H1 (cell line): Measurements from ENCODE around the gene WNT11. TPM values are rescaled to one million over a fixed set of nuclear protein-coding genes. Genes with fewer than 3 reads are reported as not detected.

Source experiments
- CTCF ChIA-PET: fragments of 300-600 bp; sonication (Branson Sonifier 250); formaldehyde crosslinking; loops from one replicate; lab custom pipeline; 2021; ENCODE audit not compliant: partially characterized antibody; lab: Charles Lee
- POLR2A ChIA-PET: fragments of 300-600 bp; sonication (Branson Sonifier 250); formaldehyde crosslinking; loops from one replicate; lab custom pipeline; 2021; ENCODE audit warnings: inconsistent platforms; ENCODE audit not compliant: partially characterized antibody; lab: Charles Lee
- DNase-seq, 2 experiments: peaks; one replicate each; pipeline versions ENCODE4 v3.0.0 to v3.0.0-alpha.2; 2010 to 2022; ENCODE audit warnings: low spot score in 2 of 2, low read depth in 1 of 2, mixed read lengths in 1 of 2
- FAIRE-seq: peaks from 2 replicates; lab custom pipeline; 2011; peaks lifted over from hg19 to GRCh38; lab: Jason Lieb, UNC
- H2AFZ ChIP-seq: 2 replicates; pipeline ENCODE4 v1.8.1; 2012; ENCODE audit warnings: low read length, inconsistent platforms
- H2AK5ac ChIP-seq: 2 replicates; pipeline ENCODE4 v1.6.1; 2013; ENCODE audit warnings: low read depth, low read length
- H2BK120ac ChIP-seq: replicated peaks from 2 replicates; pipeline ENCODE3; 2013; ENCODE audit warnings: low read depth, low read length, inconsistent platforms
- H2BK12ac ChIP-seq: 2 replicates; pipeline ENCODE4 v1.6.1; 2013; ENCODE audit warnings: low read depth, low read length
- H2BK15ac ChIP-seq: 2 replicates; pipeline ENCODE4 v1.6.1; 2013; ENCODE audit warnings: low read length
- H2BK20ac ChIP-seq: 2 replicates; pipeline ENCODE4 v1.6.1; 2013; ENCODE audit warnings: low read length
- H2BK5ac ChIP-seq: 2 replicates; pipeline ENCODE4 v1.6.1; 2013; ENCODE audit warnings: low read depth, low read length
- H3K14ac ChIP-seq: 2 replicates; pipeline ENCODE4 v1.6.1; 2013; ENCODE audit warnings: inconsistent platforms; ENCODE audit not compliant: insufficient read length
- H3K18ac ChIP-seq: 2 replicates; pipeline ENCODE4 v1.6.1; 2013; ENCODE audit warnings: low read length; ENCODE audit errors: extremely low read depth
- H3K23ac ChIP-seq: 2 replicates; pipeline ENCODE4 v1.6.1; 2013; ENCODE audit warnings: inconsistent platforms; ENCODE audit not compliant: insufficient read length
- H3K23me2 ChIP-seq: 2 replicates; pipeline ENCODE4 v1.6.1; 2013; ENCODE audit warnings: low read depth, low read length
- H3K27ac ChIP-seq: 2 replicates; pipeline ENCODE4 v1.6.1; 2011; ENCODE audit warnings: low read depth, low read length, inconsistent platforms
- H3K27me3 ChIP-seq, 4 experiments: replicated peaks in 1 of 4; 1 replicate in 1 of 4; 2 replicates in 3 of 4; pipeline versions ENCODE4 v1.6.1 to v1.8.1; 2011 to 2013; ENCODE audit warnings: low read length in 3 of 4, mild to moderate bottlenecking in 3 of 4, inconsistent platforms in 2 of 4, mixed read lengths in 2 of 4, moderate library complexity in 1 of 4; ENCODE audit not compliant: control insufficient read depth in 3 of 4, insufficient read depth in 3 of 4; ENCODE audit errors: extremely low read depth in 1 of 4
- H3K36me3 ChIP-seq, 4 experiments: 2 replicates each; pipeline versions ENCODE4 v1.6.1 to v1.8.1; 2011 to 2013; ENCODE audit warnings: mild to moderate bottlenecking in 4 of 4, low read length in 3 of 4, moderate library complexity in 2 of 4, control low read depth in 1 of 4, inconsistent platforms in 1 of 4; ENCODE audit not compliant: insufficient read depth in 4 of 4, control insufficient read depth in 2 of 4
- H3K4ac ChIP-seq: replicated peaks from 2 replicates; pipeline ENCODE3; 2013; ENCODE audit warnings: low read length, low read depth, mixed read lengths, inconsistent platforms; ENCODE audit not compliant: insufficient read length
- H3K4me1 ChIP-seq, 4 experiments: replicated peaks in 1 of 4; 1 replicate in 1 of 4; 2 replicates in 3 of 4; pipeline versions ENCODE4 v1.6.1 to v1.8.1; 2011 to 2013; ENCODE audit warnings: low read length in 3 of 4, inconsistent platforms in 2 of 4, mixed read lengths in 1 of 4; ENCODE audit not compliant: insufficient read depth in 4 of 4, control insufficient read depth in 3 of 4
- H3K4me2 ChIP-seq, 2 experiments: 2 replicates each; pipeline versions ENCODE4 v1.6.1 to v1.8.1; 2011 to 2013; ENCODE audit warnings: low read depth in 2 of 2, low read length in 2 of 2, control low read depth in 1 of 2, inconsistent platforms in 1 of 2, mild to moderate bottlenecking in 1 of 2; ENCODE audit not compliant: insufficient read depth in 1 of 2
- H3K4me3 ChIP-seq, 4 experiments: fragments of 200-600, 300-600 bp in 1 of 4; sonication (generic), shearing (Covaris generic), sonication (Bioruptor Twin) in 1 of 4; 2 replicates each; pipeline versions ENCODE4 v1.5.1 to v1.8.1; 2011 to 2016; ENCODE audit warnings: low read length in 4 of 4, low read depth in 3 of 4, control low read depth in 2 of 4, inconsistent platforms in 2 of 4, mild to moderate bottlenecking in 2 of 4, mixed read lengths in 1 of 4, moderate library complexity in 1 of 4; ENCODE audit not compliant: insufficient read depth in 2 of 4; ENCODE audit errors: extremely low read depth in 1 of 4
- H3K56ac ChIP-seq: replicated peaks from 2 replicates; pipeline ENCODE3; 2013; ENCODE audit warnings: low read depth, mild to moderate bottlenecking, mixed read lengths, low read length, inconsistent platforms; ENCODE audit not compliant: insufficient read length
- H3K79me1 ChIP-seq: 2 replicates; pipeline ENCODE4 v1.6.1; 2013; ENCODE audit warnings: low read depth, low read length, control low read depth
- H3K79me2 ChIP-seq, 2 experiments: 2 replicates each; pipeline versions ENCODE4 v1.6.1 to v1.8.1; 2012 to 2013; ENCODE audit warnings: low read length in 2 of 2, mild to moderate bottlenecking in 2 of 2, inconsistent platforms in 1 of 2; ENCODE audit not compliant: insufficient read depth in 2 of 2, control insufficient read depth in 1 of 2
- H3K9ac ChIP-seq, 4 experiments: replicated peaks in 1 of 4; 1 replicate in 1 of 4; 2 replicates in 3 of 4; pipeline versions ENCODE4 v1.6.1 to v1.8.1; 2011 to 2013; ENCODE audit warnings: low read depth in 3 of 4, low read length in 3 of 4, control low read depth in 2 of 4, mild to moderate bottlenecking in 2 of 4, moderate library complexity in 2 of 4, inconsistent platforms in 1 of 4; ENCODE audit errors: extremely low read depth in 1 of 4
- H3K9me3 ChIP-seq, 2 experiments: 2 replicates each; pipeline versions ENCODE4 v1.6.1 to v1.8.1; 2012 to 2013; ENCODE audit warnings: mild to moderate bottlenecking in 2 of 2, moderate library complexity in 2 of 2, control low read depth in 1 of 2, inconsistent platforms in 1 of 2, low read depth in 1 of 2, low read length in 1 of 2, mixed read lengths in 1 of 2; ENCODE audit not compliant: insufficient read depth in 2 of 2
- H4K20me1 ChIP-seq, 2 experiments: replicated peaks in 1 of 2; 2 replicates each; pipeline versions ENCODE3 to v1.8.1; 2011 to 2013; ENCODE audit warnings: inconsistent platforms in 2 of 2, low read length in 2 of 2, mild to moderate bottlenecking in 1 of 2; ENCODE audit not compliant: insufficient read depth in 2 of 2, control insufficient read depth in 1 of 2
- H4K5ac ChIP-seq: 2 replicates; pipeline ENCODE4 v1.6.1; 2013; ENCODE audit warnings: low read length, low read depth, mixed read lengths, inconsistent platforms; ENCODE audit not compliant: insufficient read length
- H4K8ac ChIP-seq: 2 replicates; pipeline ENCODE4 v1.8.0; 2013; ENCODE audit warnings: mild to moderate bottlenecking, moderate library complexity, low read length, inconsistent platforms; ENCODE audit not compliant: insufficient read depth; ENCODE audit errors: extremely low read depth
- H4K91ac ChIP-seq: replicated peaks from 2 replicates; pipeline ENCODE3; 2013; ENCODE audit warnings: low read length, mixed read lengths, inconsistent platforms; ENCODE audit not compliant: insufficient read length
- CHD1 ChIP-seq: IDR thresholded peaks from 2 replicates; pipeline ENCODE4 v1.6.1; 2012; ENCODE audit warnings: low read depth, low read length, improper control_type of control experiment
- TAF1 ChIP-seq: IDR thresholded peaks from 2 replicates; pipeline ENCODE4 v1.6.1; 2011; ENCODE audit warnings: mild to moderate bottlenecking, low read depth, low read length
- WGBS, 2 experiments: shearing (Covaris generic) in 1 of 2; methylation state at CpG; one replicate each; pipeline versions ENCODE4 v1.1.6 to v1.1.7; 2013 to 2015; ENCODE audit warnings: low lambda C conversion rate in 2 of 2, mixed read lengths in 2 of 2, inconsistent platforms in 1 of 2, low coverage in 1 of 2, missing lambda C conversion rate in 1 of 2; ENCODE audit not compliant: insufficient replicate concordance in 2 of 2, insufficient coverage in 1 of 2, insufficient read length in 1 of 2; ENCODE audit errors: extremely low coverage in 1 of 2, missing lambda C conversion rate in 1 of 2; 5-methylcytosine and 5-hydroxymethylcytosine counted together
- polyA plus RNA-seq, 7 experiments: library from polyadenylated mRNA; depleted of rRNA in 3 of 7; stranded (reverse) in 5 of 7; unstranded in 2 of 7; fragments of >200 nt in 5 of 7; fragments of 200-250 nt in 2 of 7; gene quantifications; 1 replicate in 5 of 7; 2 replicates in 1 of 7; 4 replicates in 1 of 7; pipeline versions ENCODE4 v1.2.1 to v1.2.3, GENCODE V29; 2011 to 2013; ENCODE audit warnings: missing spikeins in 2 of 7, mixed read lengths in 2 of 7
- total RNA-seq: library from RNA; stranded (reverse); fragmentation: NEBNext Ultra II Directional; extraction: Animal tissue kit (Norgen Biotek cat#: 25700); gene quantifications from 2 replicates; pipeline ENCODE4 v1.2.1, GENCODE V29; 2021

Gene WNT11
- total and polyA plus RNA-seq, 2 of the 8 experiments (the other 6 are each of a cell fraction or from before 2014, with no cell fraction given), result 0.11 to 0.45 TPM

- POLR2A ChIA-PET, result interaction anchor here (0.8 kb wide), 1 partner anchor 527 kb away, joined by 3 read pairs; no protein-coding TSS in a partner anchor
- no peak for FAIRE-seq
- H3K18ac ChIP-seq, result no peak overlapping the region
- no peak overlapping the region for H3K14ac ChIP-seq
- TF ChIP-seq TAF1, result no peak
- no peak for TF ChIP-seq CHD1
- TF ChIP-seq, all 59 proteins: peak for 0
- Histone ChIP-seq H2BK20ac (no peak overlapping the region), H3K4me1 (peaks cover 0 to 8% (median 4%) of the 10 kb centered on the region in 4 experiments; a peak in 4 of 7 replicates), H3K9me3 (no peaks in the 10 kb centered on the region), H2BK5ac (no peak overlapping the region), H4K5ac (no peak overlapping the region), H3K27me3 (no peaks in the 10 kb centered on the region; a peak in 2 of 7 replicates), H2BK15ac (no peak overlapping the region), H3K27ac (no peak overlapping the region), H2BK120ac (no peak overlapping the region), H4K91ac (no peak overlapping the region), H2BK12ac (no peak overlapping the region), H3K4me2 (no peak overlapping the region; a peak in 1 of 4 replicates), H2AK5ac (no peak overlapping the region), H3K4me3 (no peak overlapping the region), H3K79me2 (no peaks in the 10 kb centered on the region), H3K79me1 (no peaks in the 10 kb centered on the region), H2AFZ (no peak overlapping the region), H3K36me3 (no peaks in the 10 kb centered on the region), H3K23me2 (peaks cover 8% of the 10 kb centered on the region; the same call in 1 of the 2 replicates), H3K4ac (no peak overlapping the region), H3K23ac (no peak overlapping the region), H4K20me1 (no peaks in the 10 kb centered on the region), H4K8ac (no peak overlapping the region), H3K56ac (no peak overlapping the region), H3K9ac (no peak overlapping the region)
- DNase-seq, result no peak
- CTCF ChIA-PET, result interaction anchor here (1.0 to 2.5 kb wide), 4 partner anchors 12 to 23 kb away, joined by 3 to 9 read pairs (median 4); no protein-coding TSS in a partner anchor
- 77% methylated on average over 7 of the region's 10 CpGs; no CpG with 5 or more reads in 1 of the 2 experiments for WGBS, 2 experiments
These were observed 25.8 kb upstream of the WNT11 start for GRCh38 chr11:76232026-76232665.
